ENCODE results near the gene STX1A. TPM values are rescaled to one million over a fixed set of nuclear protein-coding genes. Genes with fewer than 3 reads are reported as not detected.

STX1A gene
- total and polyA plus RNA-seq, 2 of the 8 experiments (the other 6 are each of a cell fraction or from before 2014, with no cell fraction given) = 13.5 to 17.5 TPM

DNA sequence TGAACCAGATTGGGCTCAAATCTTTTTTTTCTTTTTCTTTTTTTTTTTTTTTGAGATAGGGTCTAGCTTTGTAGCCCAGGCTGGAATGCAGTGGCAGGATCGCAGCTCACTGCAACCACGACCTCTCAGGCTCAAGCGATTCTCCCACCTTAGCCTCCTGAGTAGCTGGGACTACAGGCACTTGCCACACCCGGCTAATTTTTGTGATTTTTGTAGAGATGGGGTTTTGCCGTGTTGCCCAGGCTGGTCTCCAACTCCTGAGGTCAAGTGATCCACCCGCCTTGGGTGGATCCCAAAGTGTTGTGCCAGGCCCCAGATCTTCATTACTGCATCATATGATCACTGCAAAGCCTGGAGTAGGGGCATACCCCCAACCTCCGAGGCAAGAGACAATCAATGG, 39.0 kb downstream of the STX1A start (continued):
- TF ChIP-seq, protein P1, sequence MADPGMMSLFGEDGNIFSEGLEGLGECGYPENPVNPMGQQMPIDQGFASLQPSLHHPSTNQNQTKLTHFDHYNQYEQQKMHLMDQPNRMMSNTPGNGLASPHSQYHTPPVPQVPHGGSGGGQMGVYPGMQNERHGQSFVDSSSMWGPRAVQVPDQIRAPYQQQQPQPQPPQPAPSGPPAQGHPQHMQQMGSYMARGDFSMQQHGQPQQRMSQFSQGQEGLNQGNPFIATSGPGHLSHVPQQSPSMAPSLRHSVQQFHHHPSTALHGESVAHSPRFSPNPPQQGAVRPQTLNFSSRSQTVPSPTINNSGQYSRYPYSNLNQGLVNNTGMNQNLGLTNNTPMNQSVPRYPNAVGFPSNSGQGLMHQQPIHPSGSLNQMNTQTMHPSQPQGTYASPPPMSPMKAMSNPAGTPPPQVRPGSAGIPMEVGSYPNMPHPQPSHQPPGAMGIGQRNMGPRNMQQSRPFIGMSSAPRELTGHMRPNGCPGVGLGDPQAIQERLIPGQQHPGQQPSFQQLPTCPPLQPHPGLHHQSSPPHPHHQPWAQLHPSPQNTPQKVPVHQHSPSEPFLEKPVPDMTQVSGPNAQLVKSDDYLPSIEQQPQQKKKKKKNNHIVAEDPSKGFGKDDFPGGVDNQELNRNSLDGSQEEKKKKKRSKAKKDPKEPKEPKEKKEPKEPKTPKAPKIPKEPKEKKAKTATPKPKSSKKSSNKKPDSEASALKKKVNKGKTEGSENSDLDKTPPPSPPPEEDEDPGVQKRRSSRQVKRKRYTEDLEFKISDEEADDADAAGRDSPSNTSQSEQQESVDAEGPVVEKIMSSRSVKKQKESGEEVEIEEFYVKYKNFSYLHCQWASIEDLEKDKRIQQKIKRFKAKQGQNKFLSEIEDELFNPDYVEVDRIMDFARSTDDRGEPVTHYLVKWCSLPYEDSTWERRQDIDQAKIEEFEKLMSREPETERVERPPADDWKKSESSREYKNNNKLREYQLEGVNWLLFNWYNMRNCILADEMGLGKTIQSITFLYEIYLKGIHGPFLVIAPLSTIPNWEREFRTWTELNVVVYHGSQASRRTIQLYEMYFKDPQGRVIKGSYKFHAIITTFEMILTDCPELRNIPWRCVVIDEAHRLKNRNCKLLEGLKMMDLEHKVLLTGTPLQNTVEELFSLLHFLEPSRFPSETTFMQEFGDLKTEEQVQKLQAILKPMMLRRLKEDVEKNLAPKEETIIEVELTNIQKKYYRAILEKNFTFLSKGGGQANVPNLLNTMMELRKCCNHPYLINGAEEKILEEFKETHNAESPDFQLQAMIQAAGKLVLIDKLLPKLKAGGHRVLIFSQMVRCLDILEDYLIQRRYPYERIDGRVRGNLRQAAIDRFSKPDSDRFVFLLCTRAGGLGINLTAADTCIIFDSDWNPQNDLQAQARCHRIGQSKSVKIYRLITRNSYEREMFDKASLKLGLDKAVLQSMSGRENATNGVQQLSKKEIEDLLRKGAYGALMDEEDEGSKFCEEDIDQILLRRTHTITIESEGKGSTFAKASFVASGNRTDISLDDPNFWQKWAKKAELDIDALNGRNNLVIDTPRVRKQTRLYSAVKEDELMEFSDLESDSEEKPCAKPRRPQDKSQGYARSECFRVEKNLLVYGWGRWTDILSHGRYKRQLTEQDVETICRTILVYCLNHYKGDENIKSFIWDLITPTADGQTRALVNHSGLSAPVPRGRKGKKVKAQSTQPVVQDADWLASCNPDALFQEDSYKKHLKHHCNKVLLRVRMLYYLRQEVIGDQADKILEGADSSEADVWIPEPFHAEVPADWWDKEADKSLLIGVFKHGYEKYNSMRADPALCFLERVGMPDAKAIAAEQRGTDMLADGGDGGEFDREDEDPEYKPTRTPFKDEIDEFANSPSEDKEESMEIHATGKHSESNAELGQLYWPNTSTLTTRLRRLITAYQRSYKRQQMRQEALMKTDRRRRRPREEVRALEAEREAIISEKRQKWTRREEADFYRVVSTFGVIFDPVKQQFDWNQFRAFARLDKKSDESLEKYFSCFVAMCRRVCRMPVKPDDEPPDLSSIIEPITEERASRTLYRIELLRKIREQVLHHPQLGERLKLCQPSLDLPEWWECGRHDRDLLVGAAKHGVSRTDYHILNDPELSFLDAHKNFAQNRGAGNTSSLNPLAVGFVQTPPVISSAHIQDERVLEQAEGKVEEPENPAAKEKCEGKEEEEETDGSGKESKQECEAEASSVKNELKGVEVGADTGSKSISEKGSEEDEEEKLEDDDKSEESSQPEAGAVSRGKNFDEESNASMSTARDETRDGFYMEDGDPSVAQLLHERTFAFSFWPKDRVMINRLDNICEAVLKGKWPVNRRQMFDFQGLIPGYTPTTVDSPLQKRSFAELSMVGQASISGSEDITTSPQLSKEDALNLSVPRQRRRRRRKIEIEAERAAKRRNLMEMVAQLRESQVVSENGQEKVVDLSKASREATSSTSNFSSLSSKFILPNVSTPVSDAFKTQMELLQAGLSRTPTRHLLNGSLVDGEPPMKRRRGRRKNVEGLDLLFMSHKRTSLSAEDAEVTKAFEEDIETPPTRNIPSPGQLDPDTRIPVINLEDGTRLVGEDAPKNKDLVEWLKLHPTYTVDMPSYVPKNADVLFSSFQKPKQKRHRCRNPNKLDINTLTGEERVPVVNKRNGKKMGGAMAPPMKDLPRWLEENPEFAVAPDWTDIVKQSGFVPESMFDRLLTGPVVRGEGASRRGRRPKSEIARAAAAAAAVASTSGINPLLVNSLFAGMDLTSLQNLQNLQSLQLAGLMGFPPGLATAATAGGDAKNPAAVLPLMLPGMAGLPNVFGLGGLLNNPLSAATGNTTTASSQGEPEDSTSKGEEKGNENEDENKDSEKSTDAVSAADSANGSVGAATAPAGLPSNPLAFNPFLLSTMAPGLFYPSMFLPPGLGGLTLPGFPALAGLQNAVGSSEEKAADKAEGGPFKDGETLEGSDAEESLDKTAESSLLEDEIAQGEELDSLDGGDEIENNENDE (IDR thresholded peaks at IDR 0.05; ENCODE audit: insufficient replicate concordance, low read length) = no peak
- no peak for TF ChIP-seq SIX5 (IDR thresholded peaks at IDR 0.05; ENCODE audit: low read depth, low read length)
- no peak for TF ChIP-seq NRF1 (IDR thresholded peaks at IDR 0.05; ENCODE audit: low read depth, low read length)
- TF ChIP-seq CTBP2 (IDR thresholded peaks at IDR 0.05; ENCODE audit: borderline replicate concordance, insufficient read depth, insufficient read length, low read length) = no peak
- TF ChIP-seq KDM1A (IDR thresholded peaks at IDR 0.05; ENCODE audit: borderline replicate concordance, low read length) = no peak
- TF ChIP-seq POLR2AphosphoS5 (IDR thresholded peaks at IDR 0.05; ENCODE audit: low read depth, low read length) = no peak
- TF ChIP-seq CHD2 (IDR thresholded peaks at IDR 0.05; ENCODE audit: low read length) = no peak
- no peak for TF ChIP-seq ASH2L (IDR thresholded peaks at IDR 0.05; ENCODE audit: low read length)
- TF ChIP-seq KDM4A (IDR thresholded peaks at IDR 0.05; ENCODE audit: low read depth, low read length, severe bottlenecking) = no peak
- TF ChIP-seq GTF2F1 (IDR thresholded peaks at IDR 0.05; ENCODE audit: borderline replicate concordance, low read depth, low read length) = no peak
- TF ChIP-seq YY1 (IDR thresholded peaks at IDR 0.05; ENCODE audit: low read depth, low read length) = no peak
- no peak for TF ChIP-seq CREB1 (IDR thresholded peaks at IDR 0.05)
- no peak for TF ChIP-seq SUZ12 (IDR thresholded peaks at IDR 0.05; ENCODE audit: low read length)

Data from H1 (cell line).